SK-N-SH treated with all-trans-retinoic acid at 6 μM for 48 hours (cell line): ENCODE data around the gene ARL10.

Experiments used
- PPARA ChIP-seq: fragments of 250-450 bp; sonication (Bioruptor Pico); IDR thresholded peaks from 2 replicates; pipeline ENCODE4 v1.5.0; 2020; ENCODE audit warnings: mild to moderate bottlenecking, borderline replicate concordance
- TCF4 ChIP-seq: fragments of 250-450 bp; sonication (Bioruptor Pico); IDR thresholded peaks from 2 replicates; pipeline ENCODE4 v1.8.0; 2021; ENCODE audit warnings: mild to moderate bottlenecking, moderate library complexity, borderline replicate concordance
- ZNF565 ChIP-seq: fragments of 450-650 bp; formaldehyde crosslinking; conservative IDR thresholded peaks from 2 replicates; pipeline ENCODE4 v1.5.0; 2020; ENCODE audit warnings: low read depth, mild to moderate bottlenecking, moderate library complexity

DNA sequence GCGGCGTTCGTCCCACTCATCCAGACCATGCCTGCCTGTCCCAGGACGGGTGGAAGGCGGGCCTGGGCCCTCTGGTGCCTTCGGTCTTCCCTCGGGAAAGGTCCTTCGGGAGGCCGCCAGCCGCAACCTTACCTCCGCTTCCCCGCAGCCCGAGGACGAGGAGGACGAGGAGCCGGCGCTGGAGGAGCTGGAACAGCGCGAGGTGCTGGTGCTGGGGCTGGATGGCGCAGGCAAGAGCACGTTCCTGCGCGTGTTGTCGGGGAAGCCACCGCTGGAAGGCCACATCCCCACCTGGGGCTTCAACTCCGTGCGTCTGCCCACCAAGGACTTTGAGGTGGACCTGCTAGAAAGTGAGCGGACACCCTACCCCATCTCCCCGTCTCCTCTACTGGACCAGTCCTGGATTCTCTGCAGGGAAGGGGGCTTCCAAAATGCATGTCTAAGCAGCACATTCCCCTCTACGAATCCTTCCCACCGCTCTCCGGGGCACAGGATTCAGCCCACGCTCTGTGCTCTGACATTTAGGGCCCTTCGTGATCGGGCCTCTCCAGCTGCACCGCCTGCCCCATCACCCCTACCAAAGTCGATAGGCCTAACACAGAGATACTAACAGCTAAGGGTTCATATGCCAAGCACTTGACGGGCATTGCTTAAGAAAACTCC is 1.1 kb downstream of the ARL10 start:
- no peak for TF ChIP-seq ZNF565 (CRISPR knock-in tag)
- TF ChIP-seq TCF4 = no peak
- TF ChIP-seq PPARA (CRISPR knock-in tag) = no peak
